LNCAP (cell line): ENCODE results near the gene CS.

Source experiments
- TF ChIP-seq, protein P1 (sequence below): fragments of 450-650 bp; IDR thresholded peaks from 2 replicates; pipeline ENCODE4 v1.5.1; 2017; ENCODE audit warnings: mild to moderate bottlenecking

The CS gene

DNA sequence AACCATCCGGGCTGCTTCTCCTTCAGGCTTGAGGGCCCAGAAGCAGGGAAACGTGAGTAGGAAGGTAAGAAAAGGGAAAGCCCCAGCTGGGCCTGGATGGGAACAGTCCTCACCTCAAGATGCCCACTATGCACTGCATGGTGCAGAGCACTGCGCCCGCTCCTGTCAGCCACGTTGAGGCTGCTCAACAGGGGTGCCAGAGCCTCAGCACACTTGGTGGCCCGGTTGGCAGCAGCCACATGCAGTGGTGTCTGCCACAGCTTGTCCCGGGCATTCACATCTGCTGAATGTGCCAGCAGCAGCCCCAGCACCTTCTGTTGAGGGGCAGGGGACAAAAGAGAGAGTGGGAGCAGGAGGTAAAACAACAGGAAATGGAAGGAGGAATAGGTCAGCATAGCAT, 44.5 kb downstream of the CS start:
- TF ChIP-seq, protein P1, sequence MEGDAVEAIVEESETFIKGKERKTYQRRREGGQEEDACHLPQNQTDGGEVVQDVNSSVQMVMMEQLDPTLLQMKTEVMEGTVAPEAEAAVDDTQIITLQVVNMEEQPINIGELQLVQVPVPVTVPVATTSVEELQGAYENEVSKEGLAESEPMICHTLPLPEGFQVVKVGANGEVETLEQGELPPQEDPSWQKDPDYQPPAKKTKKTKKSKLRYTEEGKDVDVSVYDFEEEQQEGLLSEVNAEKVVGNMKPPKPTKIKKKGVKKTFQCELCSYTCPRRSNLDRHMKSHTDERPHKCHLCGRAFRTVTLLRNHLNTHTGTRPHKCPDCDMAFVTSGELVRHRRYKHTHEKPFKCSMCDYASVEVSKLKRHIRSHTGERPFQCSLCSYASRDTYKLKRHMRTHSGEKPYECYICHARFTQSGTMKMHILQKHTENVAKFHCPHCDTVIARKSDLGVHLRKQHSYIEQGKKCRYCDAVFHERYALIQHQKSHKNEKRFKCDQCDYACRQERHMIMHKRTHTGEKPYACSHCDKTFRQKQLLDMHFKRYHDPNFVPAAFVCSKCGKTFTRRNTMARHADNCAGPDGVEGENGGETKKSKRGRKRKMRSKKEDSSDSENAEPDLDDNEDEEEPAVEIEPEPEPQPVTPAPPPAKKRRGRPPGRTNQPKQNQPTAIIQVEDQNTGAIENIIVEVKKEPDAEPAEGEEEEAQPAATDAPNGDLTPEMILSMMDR = no peak

DNA sequence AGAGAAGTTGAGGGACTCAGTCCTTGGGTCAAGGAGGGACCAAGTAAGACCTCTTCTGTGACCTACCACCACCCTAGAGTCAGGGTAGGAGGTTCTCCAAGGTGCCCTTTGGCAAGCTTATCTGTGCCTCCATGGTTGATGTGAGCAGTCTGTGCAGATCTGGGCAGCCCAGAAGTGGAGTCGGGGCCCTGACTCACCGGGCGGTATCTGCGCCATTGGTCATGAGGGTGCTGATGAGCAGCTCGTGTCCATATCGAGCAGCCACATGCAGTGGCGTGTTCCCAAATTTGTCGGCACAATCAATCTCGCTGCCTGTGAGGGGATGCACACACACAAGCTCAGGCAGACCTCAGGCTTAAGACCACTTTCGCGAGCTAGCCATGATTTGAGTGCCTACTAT, 47.0 kb downstream of the CS start:
- TF ChIP-seq, protein P1 = no peak

DNA sequence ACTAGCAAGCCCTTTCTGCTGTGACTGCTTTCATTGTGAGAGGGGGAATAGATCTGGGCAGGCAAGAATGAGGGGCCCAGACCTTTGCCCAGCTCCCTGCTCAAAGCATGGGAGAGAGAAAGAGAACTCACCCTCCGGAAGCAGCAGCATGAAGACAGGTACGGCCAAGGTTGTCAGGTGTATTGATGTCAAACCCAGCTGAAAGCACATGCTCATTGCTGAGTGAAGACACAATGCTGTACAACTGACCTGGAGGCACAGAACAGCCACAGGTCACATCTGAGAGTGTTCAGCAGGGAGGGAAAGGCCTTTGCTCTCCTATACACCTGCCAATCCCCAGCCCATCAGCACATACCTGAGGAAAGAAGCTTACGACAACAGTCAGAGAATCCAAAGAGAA, 47.5 kb downstream of the CS start:
- TF ChIP-seq, protein P1 = no peak

DNA sequence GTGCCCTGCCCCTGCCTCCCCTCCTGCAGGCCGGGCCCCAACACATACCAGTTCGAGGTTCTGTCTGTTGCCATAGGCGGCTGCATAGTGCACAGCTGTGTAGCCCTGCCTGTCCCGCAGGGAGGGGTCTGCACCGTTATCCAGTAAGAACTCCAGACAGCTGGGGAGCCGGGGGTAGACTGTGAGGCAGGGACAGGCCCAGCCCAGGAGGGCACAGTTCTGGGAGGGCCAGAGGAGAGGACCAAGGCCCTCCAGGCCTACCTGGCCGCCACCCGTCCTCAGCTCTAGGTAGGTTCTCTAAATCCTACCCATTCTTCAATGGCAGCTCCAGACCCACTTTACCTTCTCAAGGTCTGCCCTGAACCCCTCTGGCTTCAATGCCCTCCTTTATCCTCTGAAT, 51.4 kb downstream of the CS start:
- TF ChIP-seq, protein P1 = no peak

DNA sequence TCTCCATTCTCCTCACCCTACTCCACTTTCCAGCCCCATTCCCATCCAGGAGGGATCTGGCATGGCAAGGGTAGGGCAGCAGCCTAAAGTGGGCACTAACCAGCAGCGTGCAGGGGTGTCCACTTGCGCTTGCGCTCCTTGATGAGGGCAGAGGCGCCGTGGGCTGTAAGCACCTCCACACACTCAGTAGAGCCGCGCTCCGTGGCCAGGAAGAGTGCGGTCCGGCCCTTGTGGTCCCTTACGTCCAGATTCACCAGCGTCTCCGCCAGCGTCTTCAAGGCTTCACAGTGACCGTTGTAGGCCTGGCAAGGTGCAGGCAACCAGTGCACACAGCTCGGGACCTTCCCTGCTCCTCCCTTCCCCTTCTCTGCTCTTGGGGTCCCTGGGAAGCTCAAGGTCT, 52.2 kb downstream of the CS start:
- TF ChIP-seq, protein P1 = no peak

DNA sequence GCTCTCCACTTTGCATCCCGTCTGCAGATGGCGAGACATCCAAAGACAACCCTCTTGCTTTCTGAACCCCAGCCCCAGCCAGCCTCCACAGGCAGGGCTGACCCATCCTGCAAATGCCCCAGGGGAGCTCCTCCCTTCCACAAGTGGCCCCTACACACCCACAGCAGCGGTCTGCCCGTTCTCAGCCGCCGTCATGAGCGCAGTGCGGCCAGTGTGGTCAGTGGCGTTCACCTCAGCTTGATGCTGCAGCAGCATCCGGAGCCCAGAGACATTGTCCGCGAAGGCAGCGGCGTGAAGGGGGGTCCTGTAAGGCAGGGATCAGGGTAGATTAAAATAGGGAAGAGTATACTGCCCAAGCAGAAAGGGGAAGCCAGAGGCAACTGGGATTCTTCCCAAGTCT, 55.6 kb downstream of the CS start:
- TF ChIP-seq, protein P1 = no peak

DNA sequence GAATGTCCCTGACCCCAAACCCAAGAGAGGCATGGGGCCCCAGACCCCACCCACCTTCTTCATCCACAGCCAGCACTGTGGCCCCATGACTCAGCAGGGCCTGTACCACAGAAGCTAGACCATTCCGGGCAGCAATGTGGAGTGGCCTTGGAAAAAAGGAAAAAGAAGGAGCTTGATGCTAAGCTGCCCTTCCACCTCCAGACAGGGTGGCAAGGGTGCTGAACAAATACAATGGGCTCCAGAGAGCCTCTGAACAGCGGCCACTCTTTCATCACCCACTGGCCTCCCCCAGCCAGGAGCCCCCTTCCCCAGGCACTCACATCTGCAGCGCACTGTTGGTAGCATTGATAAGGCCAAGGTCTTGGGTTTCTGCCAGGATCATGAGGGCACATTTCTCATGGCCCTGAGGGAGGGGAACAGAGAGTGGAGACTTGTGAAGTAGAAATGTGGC, 56.4 kb downstream of the CS start:
- TF ChIP-seq, protein P1 = no peak

DNA sequence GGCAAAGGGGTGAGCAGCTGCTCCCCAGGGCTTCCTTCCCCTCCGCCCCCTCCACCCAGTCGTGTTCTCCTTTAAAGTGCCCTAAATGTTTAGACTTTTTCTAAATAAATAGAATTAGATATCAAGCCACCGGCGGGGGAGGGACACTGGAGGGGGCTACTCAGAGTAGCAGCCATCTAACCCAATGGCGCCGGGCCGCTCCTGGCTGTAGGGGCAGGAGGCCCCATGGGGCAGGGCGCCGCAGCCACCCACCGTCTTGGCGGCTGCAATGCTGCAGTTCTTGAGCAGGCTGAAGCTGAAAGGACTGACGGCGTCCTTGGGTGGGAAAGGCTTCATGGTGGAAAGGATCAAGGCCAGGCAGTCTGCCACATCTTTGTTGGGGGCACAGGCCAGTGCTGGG, 57.1 kb downstream of the CS start:
- TF ChIP-seq, protein P1 = no peak
